Liver (tissue), 9 donors: Measurements from ENCODE around the gene ETS1. TPM values are rescaled to one million over a fixed set of nuclear protein-coding genes. Genes with fewer than 3 reads are reported as not detected.

Experiments
- DNase-seq: peaks from one replicate; pipeline ENCODE4 v3.0.0-alpha.2; 2017; ENCODE audit warnings: low spot score
- H3K27ac ChIP-seq, 2 donors: one replicate each; pipeline ENCODE4 v1.7.0; 2013; ENCODE audit warnings: inconsistent platforms in 2 of 2, low read length in 2 of 2, control low read depth in 1 of 2, low read depth in 1 of 2, mild to moderate bottlenecking in 1 of 2
- H3K27me3 ChIP-seq, 4 donors: one replicate each; pipeline versions ENCODE4 v1.6.1 to v1.7.0; 2013; ENCODE audit warnings: low read length in 3 of 4, inconsistent platforms in 1 of 4, mild to moderate bottlenecking in 1 of 4, moderate library complexity in 1 of 4; ENCODE audit not compliant: control insufficient read depth in 4 of 4, insufficient read depth in 4 of 4
- H3K36me3 ChIP-seq, 4 donors: one replicate each; pipeline versions ENCODE4 v1.6.1 to v1.7.0; 2013; ENCODE audit warnings: low read length in 3 of 4, mild to moderate bottlenecking in 3 of 4, low read depth in 1 of 4, moderate library complexity in 1 of 4; ENCODE audit not compliant: control insufficient read depth in 4 of 4, insufficient read depth in 3 of 4
- H3K4me1 ChIP-seq, 4 donors: one replicate each; pipeline versions ENCODE4 v1.6.1 to v1.7.0; 2013; ENCODE audit warnings: low read length in 3 of 4, mild to moderate bottlenecking in 3 of 4, moderate library complexity in 1 of 4; ENCODE audit not compliant: control insufficient read depth in 4 of 4, insufficient read depth in 4 of 4
- H3K4me3 ChIP-seq, 3 donors: one replicate each; pipeline versions ENCODE4 v1.6.1 to v1.7.0; 2013; ENCODE audit warnings: low read length in 3 of 3, control low read depth in 1 of 3, low read depth in 1 of 3, mild to moderate bottlenecking in 1 of 3
- H3K9ac ChIP-seq, 2 donors: one replicate each; pipeline ENCODE4 v1.7.0; 2013; ENCODE audit warnings: low read length in 2 of 2, mild to moderate bottlenecking in 2 of 2, moderate library complexity in 2 of 2, control low read depth in 1 of 2, low read depth in 1 of 2
- H3K9me3 ChIP-seq, 4 donors: one replicate each; pipeline versions ENCODE4 v1.6.1 to v1.7.0; 2013; ENCODE audit warnings: low read length in 3 of 4; ENCODE audit not compliant: control insufficient read depth in 4 of 4
- ATF3 ChIP-seq: IDR thresholded peaks from 2 replicates; pipeline ENCODE4 v1.6.1; 2016; ENCODE audit warnings: antibody characterized with exemption
- EGR1 ChIP-seq, 2 donors: IDR thresholded peaks; 2 replicates each; pipeline ENCODE4 v1.6.1; 2016 to 2018; ENCODE audit warnings: antibody characterized with exemption in 2 of 2, low read depth in 2 of 2
- FOXA1 ChIP-seq: IDR thresholded peaks from 2 replicates; pipeline ENCODE4 v1.6.1; 2016; ENCODE audit warnings: antibody characterized with exemption
- FOXA2 ChIP-seq: IDR thresholded peaks from 2 replicates; pipeline ENCODE4 v1.6.1; 2016; ENCODE audit warnings: antibody characterized with exemption
- GABPA ChIP-seq, 2 donors: IDR thresholded peaks in 1 of 2; conservative IDR thresholded peaks in 1 of 2; 2 replicates each; pipeline ENCODE4 v1.6.1; 2016; ENCODE audit warnings: antibody characterized with exemption in 2 of 2, mild to moderate bottlenecking in 1 of 2, moderate library complexity in 1 of 2
- HNF4A ChIP-seq, 2 donors: conservative IDR thresholded peaks; 2 replicates each; pipeline ENCODE4 v1.6.1; 2016; ENCODE audit warnings: antibody characterized with exemption in 2 of 2, mild to moderate bottlenecking in 2 of 2
- HNF4G ChIP-seq: IDR thresholded peaks from 2 replicates; pipeline ENCODE4 v1.6.1; 2016; ENCODE audit warnings: antibody characterized with exemption
- JUND ChIP-seq, 2 donors: IDR thresholded peaks; 2 replicates each; pipeline ENCODE4 v1.6.1; 2016; ENCODE audit warnings: antibody characterized with exemption in 2 of 2
- NR2F2 ChIP-seq: IDR thresholded peaks from 2 replicates; pipeline ENCODE4 v1.6.1; 2016; ENCODE audit warnings: antibody characterized with exemption
- RAD21 ChIP-seq, 2 donors: IDR thresholded peaks; 2 replicates each; pipeline ENCODE4 v1.6.1; 2016; ENCODE audit warnings: antibody characterized with exemption in 2 of 2, mild to moderate bottlenecking in 2 of 2
- RXRA ChIP-seq, 2 donors: IDR thresholded peaks; 2 replicates each; pipeline ENCODE4 v1.6.1; 2017 to 2018; ENCODE audit warnings: antibody characterized with exemption in 2 of 2, mild to moderate bottlenecking in 1 of 2
- TAF1 ChIP-seq: conservative IDR thresholded peaks from 2 replicates; pipeline ENCODE4 v1.6.1; 2016; ENCODE audit warnings: antibody characterized with exemption, mild to moderate bottlenecking
- WGBS: extraction: QIAGEN DNeasy Blood & Tissue Kit; methylation state at CpG from one replicate; pipeline ENCODE4 v1.1.7; 2013; 5-methylcytosine and 5-hydroxymethylcytosine counted together
- polyA plus RNA-seq, 2 donors: library from polyadenylated mRNA; stranded (reverse) in 1 of 2; unstranded in 1 of 2; fragments of 200-250 nt in 1 of 2; fragments of >200 nt in 1 of 2; fragmentation: Nextera tagmentation in 1 of 2; extraction: Ambion mirVana in 1 of 2; gene quantifications; one replicate each; pipeline versions ENCODE4 v1.2.1 to v1.2.3, GENCODE V29; 2013 to 2015
- total RNA-seq, 2 donors: library from RNA; depleted of rRNA; stranded (reverse); fragments of >200 nt; gene quantifications; one replicate each; pipeline ENCODE4 v1.2.3, GENCODE V29; 2014
- TF ChIP-seq, protein P1 (sequence below): fragments of 150-350 bp; IDR thresholded peaks from 2 replicates; pipeline ENCODE4 v1.5.1; 2017; ENCODE audit warnings: improper control_type of control experiment, low read depth, low read length; ENCODE audit not compliant: missing input control
- TF ChIP-seq, protein P2 (sequence below): IDR thresholded peaks from 2 replicates; pipeline ENCODE4 v1.6.1; 2016; ENCODE audit warnings: antibody characterized with exemption
- TF ChIP-seq, protein P3 (sequence below): IDR thresholded peaks from 2 replicates; pipeline ENCODE4 v1.6.1; 2016; ENCODE audit warnings: antibody characterized with exemption
- TF ChIP-seq, protein P4 (sequence below): IDR thresholded peaks from 2 replicates; pipeline ENCODE4 v1.6.1; 2016; ENCODE audit warnings: antibody characterized with exemption, mild to moderate bottlenecking
- donor health status: healthy.
- donor health status: healthy.
- donor health status: healthy.
- donor health status: healthy.
- donor health status: healthy.

ETS1 gene
- total and polyA plus RNA-seq, 4 donors: 4.8 to 30.0 (median 20.3) TPM

DNA sequence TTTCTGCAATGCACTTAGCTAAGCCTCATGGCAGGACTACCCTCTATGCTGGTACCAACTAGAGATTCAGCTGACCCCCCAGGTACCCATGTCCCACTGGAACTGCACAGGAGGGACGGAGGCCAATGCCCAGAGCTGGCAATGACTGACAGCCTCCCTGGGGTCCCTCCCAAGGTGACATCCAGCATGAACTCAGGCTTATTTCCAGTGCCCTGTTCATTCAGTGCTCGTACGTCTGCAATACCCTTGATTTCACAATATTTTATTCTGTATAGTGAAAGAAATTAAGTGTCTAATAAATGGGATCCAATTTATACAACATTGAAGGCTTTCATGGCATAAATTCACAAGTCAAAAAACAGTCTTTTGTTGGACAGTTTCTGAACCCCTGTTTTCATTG is 20.2 kb downstream of the ETS1 start:
- no peaks in the 10 kb centered on the region for H3K9me3 ChIP-seq
- H3K4me1 ChIP-seq: peaks cover 0 to 2% (median 0%) of the 10 kb centered on the region in 4 donors
- no peak for DNase-seq
- no peaks in the 10 kb centered on the region for H3K27me3 ChIP-seq
- H3K4me3 ChIP-seq: no peak overlapping the region
- TF ChIP-seq HNF4G: no peak
- TF ChIP-seq FOXA2: no peak
- no peak for TF ChIP-seq TAF1
- TF ChIP-seq HNF4A (conservative IDR thresholded peaks at IDR 0.05): no peak
- no peak for TF ChIP-seq RXRA (IDR thresholded peaks at IDR 0.05)
- TF ChIP-seq, protein P1, sequence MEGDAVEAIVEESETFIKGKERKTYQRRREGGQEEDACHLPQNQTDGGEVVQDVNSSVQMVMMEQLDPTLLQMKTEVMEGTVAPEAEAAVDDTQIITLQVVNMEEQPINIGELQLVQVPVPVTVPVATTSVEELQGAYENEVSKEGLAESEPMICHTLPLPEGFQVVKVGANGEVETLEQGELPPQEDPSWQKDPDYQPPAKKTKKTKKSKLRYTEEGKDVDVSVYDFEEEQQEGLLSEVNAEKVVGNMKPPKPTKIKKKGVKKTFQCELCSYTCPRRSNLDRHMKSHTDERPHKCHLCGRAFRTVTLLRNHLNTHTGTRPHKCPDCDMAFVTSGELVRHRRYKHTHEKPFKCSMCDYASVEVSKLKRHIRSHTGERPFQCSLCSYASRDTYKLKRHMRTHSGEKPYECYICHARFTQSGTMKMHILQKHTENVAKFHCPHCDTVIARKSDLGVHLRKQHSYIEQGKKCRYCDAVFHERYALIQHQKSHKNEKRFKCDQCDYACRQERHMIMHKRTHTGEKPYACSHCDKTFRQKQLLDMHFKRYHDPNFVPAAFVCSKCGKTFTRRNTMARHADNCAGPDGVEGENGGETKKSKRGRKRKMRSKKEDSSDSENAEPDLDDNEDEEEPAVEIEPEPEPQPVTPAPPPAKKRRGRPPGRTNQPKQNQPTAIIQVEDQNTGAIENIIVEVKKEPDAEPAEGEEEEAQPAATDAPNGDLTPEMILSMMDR: no peak
- TF ChIP-seq GABPA (IDR thresholded peaks at IDR 0.05 in 1 of 2, conservative IDR thresholded peaks at IDR 0.05 in 1 of 2): no peak
- no peak for TF ChIP-seq FOXA1
- TF ChIP-seq, protein P2, sequence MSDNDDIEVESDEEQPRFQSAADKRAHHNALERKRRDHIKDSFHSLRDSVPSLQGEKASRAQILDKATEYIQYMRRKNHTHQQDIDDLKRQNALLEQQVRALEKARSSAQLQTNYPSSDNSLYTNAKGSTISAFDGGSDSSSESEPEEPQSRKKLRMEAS: no peak
- TF ChIP-seq, protein P3, sequence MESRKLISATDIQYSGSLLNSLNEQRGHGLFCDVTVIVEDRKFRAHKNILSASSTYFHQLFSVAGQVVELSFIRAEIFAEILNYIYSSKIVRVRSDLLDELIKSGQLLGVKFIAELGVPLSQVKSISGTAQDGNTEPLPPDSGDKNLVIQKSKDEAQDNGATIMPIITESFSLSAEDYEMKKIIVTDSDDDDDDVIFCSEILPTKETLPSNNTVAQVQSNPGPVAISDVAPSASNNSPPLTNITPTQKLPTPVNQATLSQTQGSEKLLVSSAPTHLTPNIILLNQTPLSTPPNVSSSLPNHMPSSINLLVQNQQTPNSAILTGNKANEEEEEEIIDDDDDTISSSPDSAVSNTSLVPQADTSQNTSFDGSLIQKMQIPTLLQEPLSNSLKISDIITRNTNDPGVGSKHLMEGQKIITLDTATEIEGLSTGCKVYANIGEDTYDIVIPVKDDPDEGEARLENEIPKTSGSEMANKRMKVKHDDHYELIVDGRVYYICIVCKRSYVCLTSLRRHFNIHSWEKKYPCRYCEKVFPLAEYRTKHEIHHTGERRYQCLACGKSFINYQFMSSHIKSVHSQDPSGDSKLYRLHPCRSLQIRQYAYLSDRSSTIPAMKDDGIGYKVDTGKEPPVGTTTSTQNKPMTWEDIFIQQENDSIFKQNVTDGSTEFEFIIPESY: no peak
- TF ChIP-seq JUND (IDR thresholded peaks at IDR 0.05): no peak
- no peak for TF ChIP-seq EGR1 (IDR thresholded peaks at IDR 0.05; ENCODE audit: low read depth in 2 of 2)
- TF ChIP-seq NR2F2: no peak
- WGBS: 87% methylated on average over 3 of the region's 3 CpGs
- H3K27ac ChIP-seq: no peak overlapping the region
- H3K9ac ChIP-seq: no peak overlapping the region
- no peaks in the 10 kb centered on the region for H3K36me3 ChIP-seq

DNA sequence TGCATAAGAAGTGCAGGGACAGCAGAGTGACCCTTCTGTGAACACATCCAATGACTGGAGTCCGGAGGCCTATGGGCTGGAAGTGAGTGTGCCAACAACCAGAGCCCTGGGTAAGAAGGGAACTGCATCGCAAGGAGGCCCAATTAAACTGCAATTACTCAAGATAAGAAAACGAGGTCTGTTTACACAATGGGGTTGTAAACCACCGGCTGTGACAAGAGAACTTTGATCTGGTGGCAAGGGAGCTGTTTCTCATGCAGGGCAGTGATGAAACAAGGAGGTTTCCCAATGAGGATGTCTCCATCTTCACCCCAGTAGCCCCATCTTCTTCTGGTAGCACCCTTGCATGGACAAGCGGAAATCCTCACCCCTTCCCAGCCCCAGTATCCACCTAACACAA is 21.5 kb downstream of the ETS1 start:
- no peak overlapping the region for H3K4me3 ChIP-seq
- H3K9ac ChIP-seq: no peak overlapping the region
- H3K27ac ChIP-seq: no peak overlapping the region
- DNase-seq: no peak
- H3K27me3 ChIP-seq: no peaks in the 10 kb centered on the region
- peak in 1 of 2 donors; percentile 41 for TF ChIP-seq HNF4A (conservative IDR thresholded peaks at IDR 0.05)
- no peak for TF ChIP-seq NR2F2
- no peaks in the 10 kb centered on the region for H3K36me3 ChIP-seq
- H3K9me3 ChIP-seq: no peaks in the 10 kb centered on the region
- peaks cover 0 to 2% (median 0%) of the 10 kb centered on the region in 4 donors for H3K4me1 ChIP-seq
- WGBS: 37% methylated on average over 5 of the region's 5 CpGs

- 94% methylated on average over 3 of the region's 3 CpGs for WGBS
- Histone ChIP-seq H3K36me3 (no peaks in the 10 kb centered on the region), H3K27ac (no peak overlapping the region), H3K4me3 (no peak overlapping the region), H3K9ac (no peak overlapping the region), H3K9me3 (no peaks in the 10 kb centered on the region), H3K4me1 (peaks cover 0 to 2% (median 0%) of the 10 kb centered on the region in 4 donors), H3K27me3 (no peaks in the 10 kb centered on the region)
- no peak for DNase-seq
- TF ChIP-seq, protein P1: no peak
- TF ChIP-seq TAF1 (no peak), JUND (IDR thresholded peaks at IDR 0.05) (no peak), HNF4A (conservative IDR thresholded peaks at IDR 0.05) (no peak), RAD21 (IDR thresholded peaks at IDR 0.05) (no peak), NR2F2 (no peak), ATF3 (no peak), RXRA (IDR thresholded peaks at IDR 0.05) (no peak), EGR1 (IDR thresholded peaks at IDR 0.05; ENCODE audit: low read depth in 2 of 2) (no peak), FOXA2 (no peak)
- TF ChIP-seq, protein P4, sequence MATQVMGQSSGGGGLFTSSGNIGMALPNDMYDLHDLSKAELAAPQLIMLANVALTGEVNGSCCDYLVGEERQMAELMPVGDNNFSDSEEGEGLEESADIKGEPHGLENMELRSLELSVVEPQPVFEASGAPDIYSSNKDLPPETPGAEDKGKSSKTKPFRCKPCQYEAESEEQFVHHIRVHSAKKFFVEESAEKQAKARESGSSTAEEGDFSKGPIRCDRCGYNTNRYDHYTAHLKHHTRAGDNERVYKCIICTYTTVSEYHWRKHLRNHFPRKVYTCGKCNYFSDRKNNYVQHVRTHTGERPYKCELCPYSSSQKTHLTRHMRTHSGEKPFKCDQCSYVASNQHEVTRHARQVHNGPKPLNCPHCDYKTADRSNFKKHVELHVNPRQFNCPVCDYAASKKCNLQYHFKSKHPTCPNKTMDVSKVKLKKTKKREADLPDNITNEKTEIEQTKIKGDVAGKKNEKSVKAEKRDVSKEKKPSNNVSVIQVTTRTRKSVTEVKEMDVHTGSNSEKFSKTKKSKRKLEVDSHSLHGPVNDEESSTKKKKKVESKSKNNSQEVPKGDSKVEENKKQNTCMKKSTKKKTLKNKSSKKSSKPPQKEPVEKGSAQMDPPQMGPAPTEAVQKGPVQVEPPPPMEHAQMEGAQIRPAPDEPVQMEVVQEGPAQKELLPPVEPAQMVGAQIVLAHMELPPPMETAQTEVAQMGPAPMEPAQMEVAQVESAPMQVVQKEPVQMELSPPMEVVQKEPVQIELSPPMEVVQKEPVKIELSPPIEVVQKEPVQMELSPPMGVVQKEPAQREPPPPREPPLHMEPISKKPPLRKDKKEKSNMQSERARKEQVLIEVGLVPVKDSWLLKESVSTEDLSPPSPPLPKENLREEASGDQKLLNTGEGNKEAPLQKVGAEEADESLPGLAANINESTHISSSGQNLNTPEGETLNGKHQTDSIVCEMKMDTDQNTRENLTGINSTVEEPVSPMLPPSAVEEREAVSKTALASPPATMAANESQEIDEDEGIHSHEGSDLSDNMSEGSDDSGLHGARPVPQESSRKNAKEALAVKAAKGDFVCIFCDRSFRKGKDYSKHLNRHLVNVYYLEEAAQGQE: no peak
- TF ChIP-seq, protein P2: no peak
These were observed 22.6 kb downstream of the ETS1 start for GRCh38 chr11:128564642-128565245.
